ENCODE measurements around the gene GPC6. TPM values are rescaled to one million over a fixed set of nuclear protein-coding genes. Genes with fewer than 3 reads are reported as not detected.

Gene GPC6
- total and polyA plus RNA-seq, 9 of the 15 experiments (the other 6 are each of a cell fraction or from before 2014, with no cell fraction given), result under 0.01 to 0.20 (median 0.01) TPM; not detected in 4

- TF ChIP-seq ZNF407 (IDR thresholded peaks at IDR 0.05; ENCODE audit: low read depth) (no peak), ZNF398 (CRISPR knock-in tag; IDR thresholded peaks at IDR 0.05) (no peak)
Measured at GRCh38 chr13:93814658-93815057, 588.1 kb downstream of the GPC6 start (continued).
